ENCODE data around the gene TAOK2. TPM values are rescaled to one million over a fixed set of nuclear protein-coding genes. Genes with fewer than 3 reads are reported as not detected.

Gene TAOK2
- total RNA-seq, 2 donors from 2014 or later = 31.1 to 58.3 TPM

- DNase-seq = peak in 1 of 4 donors; percentile 13
Measured at GRCh38 chr16:30041841-30042240, 68.2 kb downstream of the TAOK2 start.

More at GRCh38 chr16:30041841-30042240, 68.2 kb downstream of the TAOK2 start:
- peak; percentile 55 for ATAC-seq
- H3K27me3 ChIP-seq = no peaks in the 10 kb centered on the region
- H3K36me3 ChIP-seq (replicated peaks in 1 of 2; ENCODE audit: insufficient read depth in 1 of 2, low read depth in 2 of 2) = no peaks in the 10 kb centered on the region
- intact Hi-C loops (cut with DNase I) = loop anchor here (10.0 kb wide), 1 partner anchor 583 kb away; no protein-coding TSS in a partner anchor
- H3K4me1 ChIP-seq = no peaks in the 10 kb centered on the region
- H3K27ac ChIP-seq = no peak overlapping the region
- H3K9me3 ChIP-seq = no peaks in the 10 kb centered on the region
- no peak overlapping the region for H3K4me3 ChIP-seq
- WGBS, 2 donors = 8 to 12% methylated on average over 5 of the region's 5 CpGs
- TF ChIP-seq CTCF (IDR thresholded peaks at IDR 0.05) (peak in 6 of 7 experiments; percentile 38 to 66 (median 54)), POLR2A (IDR thresholded peaks at IDR 0.05) (no peak)

Other genes with a start within 250 kb of the TAOK2 start
- gene C16orf54, start 227.9 kb upstream of the TAOK2 start, total RNA-seq = under 1 TPM; 0.33 to 0.52 TPM
- gene ZG16, start 195.6 kb upstream of the TAOK2 start, total RNA-seq = under 1 TPM; 0.26 to 0.99 TPM
- 10 to 100 TPM in 1 of 2 donors, 1 to 10 TPM in 1; 8.9 to 13.7 TPM for gene KIF22, start 183.1 kb upstream of the TAOK2 start, total RNA-seq
- 100 to 1,000 TPM in 1 of 2 donors, 10 to 100 TPM in 1; 57.9 to 125 TPM for gene MAZ, start 167.3 kb upstream of the TAOK2 start, total RNA-seq
- 1 to 10 TPM in 1 of 2 donors, not detected in 1; 1.0 TPM for gene PRRT2, start 161.7 kb upstream of the TAOK2 start, total RNA-seq
- gene PAGR1, start 157.7 kb upstream of the TAOK2 start, total RNA-seq = 10 to 100 TPM; 27.5 to 63.9 TPM
- 100 to 1,000 TPM in 1 of 2 donors, 10 to 100 TPM in 1; 75.5 to 139 TPM for gene MVP, start 153.4 kb upstream of the TAOK2 start, total RNA-seq
- gene CDIPT, start 110.6 kb upstream of the TAOK2 start, total RNA-seq = 10 to 100 TPM; 76.5 to 79.9 TPM
- gene SEZ6L2, start 74.3 kb upstream of the TAOK2 start, total RNA-seq = 10 to 100 TPM; 19.2 to 28.3 TPM
- 1 to 10 TPM; 4.7 to 8.2 TPM for gene ASPHD1, start 73.4 kb upstream of the TAOK2 start, total RNA-seq
- gene KCTD13, start 47.6 kb upstream of the TAOK2 start, total RNA-seq = 10 to 100 TPM; 14.3 to 49.1 TPM
- 10 to 100 TPM; 67.5 to 71.9 TPM for gene TMEM219, start 11.8 kb upstream of the TAOK2 start, total RNA-seq
- gene HIRIP3, start 21.7 kb downstream of the TAOK2 start, total RNA-seq = 10 to 100 TPM; 11.2 to 17.1 TPM
- 10 to 100 TPM; 28.3 to 54.5 TPM for gene INO80E, start 22.4 kb downstream of the TAOK2 start, total RNA-seq
- gene DOC2A, start 37.2 kb downstream of the TAOK2 start, total RNA-seq = under 1 TPM in 1 of 2 donors, not detected in 1; 0.78 TPM
- not detected for gene C16orf92, start 49.3 kb downstream of the TAOK2 start, total RNA-seq
- gene TLCD3B, start 57.4 kb downstream of the TAOK2 start, total RNA-seq = not detected
- gene ALDOA, start 91.9 kb downstream of the TAOK2 start, total RNA-seq = 100 to 1,000 TPM; 306 to 384 TPM
- gene PPP4C, start 102.1 kb downstream of the TAOK2 start, total RNA-seq = 10 to 100 TPM; 29.3 to 32.2 TPM
- gene TBX6, start 118.1 kb downstream of the TAOK2 start, total RNA-seq = 1 to 10 TPM; 1.8 to 2.6 TPM
- 10 to 100 TPM; 28.3 to 84.8 TPM for gene YPEL3, start 122.3 kb downstream of the TAOK2 start, total RNA-seq
- 1 to 10 TPM in 1 of 2 donors, not detected in 1; 1.8 TPM for gene GDPD3, start 139.7 kb downstream of the TAOK2 start, total RNA-seq
- gene MAPK3, start 149.4 kb downstream of the TAOK2 start, total RNA-seq = 10 to 100 TPM; 28.8 to 35.3 TPM
- gene CORO1A, start 209.7 kb downstream of the TAOK2 start, total RNA-seq = 10 to 100 TPM in 1 of 2 donors, 1 to 10 TPM in 1; 8.2 to 17.4 TPM
- gene BOLA2B, start 219.8 kb downstream of the TAOK2 start, total RNA-seq = 10 to 100 TPM; 47.5 to 54.7 TPM
- 10 to 100 TPM; 41.5 to 65.3 TPM for gene SLX1A, start 220.0 kb downstream of the TAOK2 start, total RNA-seq
- 10 to 100 TPM in 1 of 2 donors, 1 to 10 TPM in 1; 5.7 to 63.3 TPM for gene SULT1A3, start 225.4 kb downstream of the TAOK2 start, total RNA-seq